ENCODE measurements around the gene STRADA.
"Not testable (repeated sequence)": the region's sequence is repeated elsewhere in the genome, so short reads cannot be mapped to it uniquely, and the experiment has no call there.

Gene STRADA

GRCh38 chr17:63735691-63736090 lies 5.9 kb downstream of the STRADA start:
- no peak overlapping the region for H3K4me3 ChIP-seq (ENCODE audit: low read depth, low read length)
- TF ChIP-seq CTCF (IDR thresholded peaks at IDR 0.05; ENCODE audit: low read depth, low read length, missing control alignments), result no peak
- no peak for DNase-seq (ENCODE audit: low read depth)

GRCh38 chr17:63722403-63722802 lies 19.2 kb downstream of the STRADA start:
- no peak overlapping the region for H3K4me3 ChIP-seq (ENCODE audit: low read depth, low read length)
- DNase-seq (ENCODE audit: low read depth), result no peak
- TF ChIP-seq CTCF (IDR thresholded peaks at IDR 0.05; ENCODE audit: low read depth, low read length, missing control alignments), result no peak

GRCh38 chr17:63720194-63720593 lies 21.4 kb downstream of the STRADA start:
- not testable (repeated sequence) for H3K4me3 ChIP-seq (ENCODE audit: low read depth, low read length); DNase-seq (ENCODE audit: low read depth)

- no peak for TF ChIP-seq CTCF (IDR thresholded peaks at IDR 0.05; ENCODE audit: low read depth, low read length, missing control alignments)
- no peak overlapping the region for H3K4me3 ChIP-seq (ENCODE audit: low read depth, low read length)
- no peak for DNase-seq (ENCODE audit: low read depth)
Observed at GRCh38 chr17:63718988-63719387, 22.6 kb downstream of the STRADA start.

- DNase-seq (ENCODE audit: low read depth), result no peak
- H3K4me3 ChIP-seq (ENCODE audit: low read depth, low read length), result no peak overlapping the region
- TF ChIP-seq CTCF (IDR thresholded peaks at IDR 0.05; ENCODE audit: low read depth, low read length, missing control alignments), result no peak
Observed at GRCh38 chr17:63716426-63716825, 25.2 kb downstream of the STRADA start.

GRCh38 chr17:63714550-63715277 lies 26.9 kb downstream of the STRADA start:
- DNase-seq (ENCODE audit: low read depth), result no peak
- TF ChIP-seq CTCF (IDR thresholded peaks at IDR 0.05; ENCODE audit: low read depth, low read length, missing control alignments), result no peak
- H3K4me3 ChIP-seq (ENCODE audit: low read depth, low read length), result no peak overlapping the region

GRCh38 chr17:63709110-63709509 lies 32.5 kb downstream of the STRADA start:
- no peak overlapping the region for H3K4me3 ChIP-seq (ENCODE audit: low read depth, low read length)
- no peak for DNase-seq (ENCODE audit: low read depth)
- TF ChIP-seq CTCF (IDR thresholded peaks at IDR 0.05; ENCODE audit: low read depth, low read length, missing control alignments), result no peak

All from GM12864 (cell line).